Liver (tissue), 3 donors: ENCODE measurements around the gene HDAC5.
"Not testable (repeated sequence)": the region's sequence is repeated elsewhere in the genome, so short reads cannot be mapped to it uniquely, and the experiment has no call there.

ENCODE experiments used
- CTCF ChIP-seq: fragments of 150-350 bp; IDR thresholded peaks from 2 replicates; pipeline ENCODE4 v1.5.1; 2017; ENCODE audit warnings: improper control_type of control experiment, low read depth, low read length; ENCODE audit not compliant: missing input control
- SP1 ChIP-seq: IDR thresholded peaks from 2 replicates; pipeline ENCODE4 v1.6.1; 2018; ENCODE audit warnings: antibody characterized with exemption, mild to moderate bottlenecking
- ZBTB33 ChIP-seq: IDR thresholded peaks from 2 replicates; pipeline ENCODE4 v1.6.1; 2016; ENCODE audit warnings: antibody characterized with exemption
- donor health status: healthy.
- donor health status: healthy.

- TF ChIP-seq CTCF, SP1, ZBTB33: not testable (repeated sequence)
These were observed 25.6 kb upstream of the HDAC5 start for GRCh38 chr17:44149066-44149465.
